Prostate gland (tissue), 2 donors: ENCODE results near the gene INHBE. TPM values are rescaled to one million over a fixed set of nuclear protein-coding genes. Genes with fewer than 3 reads are reported as not detected.

Experiments used
- DNase-seq: peaks from one replicate; pipeline ENCODE4 v3.0.0-alpha.2; 2019; ENCODE audit warnings: low spot score
- H3K27ac ChIP-seq, 2 donors: fragments of 200-600 bp; sonication (generic); 2 replicates each; pipeline ENCODE4 v1.5.1; 2017 to 2019
- H3K27me3 ChIP-seq: fragments of 200-600 bp; sonication (generic); replicated peaks from 2 replicates; pipeline ENCODE4 v1.5.1; 2019; ENCODE audit not compliant: insufficient read depth
- H3K36me3 ChIP-seq, 2 donors: fragments of 200-600 bp; sonication (generic); 1 replicate in 1 of 2; 2 replicates in 1 of 2; pipeline versions ENCODE4 v1.5.1 to v1.8.1; 2017 to 2019
- H3K4me1 ChIP-seq: fragments of 200-600 bp; sonication (generic); replicated peaks from 2 replicates; pipeline ENCODE4 v1.5.1; 2019
- H3K4me3 ChIP-seq, 2 donors: fragments of 200-600 bp; sonication (generic); 2 replicates each; pipeline ENCODE4 v1.5.1; 2017 to 2019
- H3K9me3 ChIP-seq: fragments of 200-600 bp; sonication (generic); 2 replicates; pipeline ENCODE4 v1.5.1; 2017
- POLR2A ChIP-seq: fragments of 450-650 bp; IDR thresholded peaks from one replicate; pipeline ENCODE4 v1.6.1; 2016; ENCODE audit warnings: antibody characterized with exemption, mild to moderate bottlenecking
- POLR2AphosphoS5 ChIP-seq: sonication (generic); formaldehyde crosslinking; IDR thresholded peaks from one replicate; pipeline ENCODE4 v1.6.1; 2017; ENCODE audit warnings: antibody characterized with exemption
- WGBS: methylation state at CpG from one replicate; pipeline ENCODE4 v1.1.5; 2018; 5-methylcytosine and 5-hydroxymethylcytosine counted together
- intact Hi-C: fragments of 100-400 bp; cut with DNase I; formaldehyde crosslinking; loops from one replicate; pipeline ENCODE4 v1.14.2; 2022
- total RNA-seq, 2 donors: library from RNA; depleted of rRNA; stranded (reverse); fragments of >200 nt; gene quantifications; one replicate each; pipeline ENCODE4 v1.1.0, GENCODE V29; 2016
- TF ChIP-seq, protein P1 (sequence below), 4 experiments: fragments of 200-600 bp in 2 of 4; fragments of 450-650 bp in 2 of 4; sonication (generic) in 2 of 4; IDR thresholded peaks; 1 replicate in 3 of 4; 2 replicates in 1 of 4; pipeline ENCODE4 v1.5.1; 2016 to 2019; ENCODE audit warnings: antibody characterized with exemption in 4 of 4, mild to moderate bottlenecking in 2 of 4, moderate library complexity in 2 of 4

INHBE gene
- total RNA-seq, 2 donors from 2014 or later: not detected

GRCh38 chr12:57449375-57449774, 5.7 kb upstream of the INHBE start:
- Histone ChIP-seq H3K9me3 (no peaks in the 10 kb centered on the region), H3K36me3 (no peaks in the 10 kb centered on the region), H3K27me3 (no peaks in the 10 kb centered on the region), H3K4me1 (no peaks in the 10 kb centered on the region), H3K27ac (no peak overlapping the region), H3K4me3 (no peak overlapping the region)
- intact Hi-C loops: no loop called here
- WGBS: 93% methylated on average over 7 of the region's 7 CpGs
- TF ChIP-seq POLR2A (no peak), POLR2AphosphoS5 (no peak)
- TF ChIP-seq, protein P1, sequence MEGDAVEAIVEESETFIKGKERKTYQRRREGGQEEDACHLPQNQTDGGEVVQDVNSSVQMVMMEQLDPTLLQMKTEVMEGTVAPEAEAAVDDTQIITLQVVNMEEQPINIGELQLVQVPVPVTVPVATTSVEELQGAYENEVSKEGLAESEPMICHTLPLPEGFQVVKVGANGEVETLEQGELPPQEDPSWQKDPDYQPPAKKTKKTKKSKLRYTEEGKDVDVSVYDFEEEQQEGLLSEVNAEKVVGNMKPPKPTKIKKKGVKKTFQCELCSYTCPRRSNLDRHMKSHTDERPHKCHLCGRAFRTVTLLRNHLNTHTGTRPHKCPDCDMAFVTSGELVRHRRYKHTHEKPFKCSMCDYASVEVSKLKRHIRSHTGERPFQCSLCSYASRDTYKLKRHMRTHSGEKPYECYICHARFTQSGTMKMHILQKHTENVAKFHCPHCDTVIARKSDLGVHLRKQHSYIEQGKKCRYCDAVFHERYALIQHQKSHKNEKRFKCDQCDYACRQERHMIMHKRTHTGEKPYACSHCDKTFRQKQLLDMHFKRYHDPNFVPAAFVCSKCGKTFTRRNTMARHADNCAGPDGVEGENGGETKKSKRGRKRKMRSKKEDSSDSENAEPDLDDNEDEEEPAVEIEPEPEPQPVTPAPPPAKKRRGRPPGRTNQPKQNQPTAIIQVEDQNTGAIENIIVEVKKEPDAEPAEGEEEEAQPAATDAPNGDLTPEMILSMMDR (IDR thresholded peaks at IDR 0.05): no peak
- no peak for DNase-seq

- Histone ChIP-seq H3K36me3 (no peaks in the 10 kb centered on the region), H3K27me3 (no peaks in the 10 kb centered on the region), H3K27ac (no peak overlapping the region), H3K9me3 (no peaks in the 10 kb centered on the region), H3K4me1 (no peaks in the 10 kb centered on the region), H3K4me3 (no peak overlapping the region)
- WGBS: 94% methylated on average over 3 of the region's 3 CpGs
- intact Hi-C loops: loop anchor here (5.0 kb wide), 2 partner anchors 143 to 188 kb away; no protein-coding TSS in a partner anchor
- no peak for DNase-seq
- TF ChIP-seq POLR2A (no peak), POLR2AphosphoS5 (no peak)
- TF ChIP-seq, protein P1 (IDR thresholded peaks at IDR 0.05): no peak
These were observed 5.0 kb upstream of the INHBE start for GRCh38 chr12:57450057-57450456.

DNA sequence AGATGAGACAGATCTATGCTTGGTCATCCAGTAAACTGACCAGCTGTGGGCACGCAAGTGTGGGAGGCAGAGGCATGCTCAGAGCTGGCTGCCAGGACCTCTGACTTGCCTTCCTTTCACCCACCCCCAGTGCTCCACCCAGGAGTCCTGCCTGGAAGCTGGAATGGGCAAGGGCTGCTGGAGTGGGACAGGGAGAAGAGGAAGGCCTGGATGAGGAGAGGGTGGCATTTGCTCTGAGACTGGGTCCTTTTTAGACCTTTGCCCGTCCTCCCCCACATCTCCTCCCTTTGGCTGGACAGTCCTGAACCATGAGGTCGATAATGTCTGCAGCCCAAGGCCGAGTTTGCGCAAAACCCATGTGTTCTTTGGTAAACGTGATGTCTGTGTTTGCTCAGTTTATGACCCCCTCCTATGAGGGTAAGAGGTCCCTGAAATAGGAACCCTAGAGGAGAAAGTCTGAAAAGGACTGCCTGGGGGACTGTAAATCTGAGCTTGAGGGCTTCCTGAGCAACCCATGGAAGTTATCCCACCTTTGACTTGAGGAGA, 3.8 kb upstream of the INHBE start:
- H3K9me3 ChIP-seq: no peaks in the 10 kb centered on the region
- 71% methylated on average over 6 of the region's 6 CpGs for WGBS
- no peak overlapping the region for H3K27ac ChIP-seq
- no peaks in the 10 kb centered on the region for H3K36me3 ChIP-seq
- no peaks in the 10 kb centered on the region for H3K4me1 ChIP-seq
- no peak overlapping the region for H3K4me3 ChIP-seq
- TF ChIP-seq, protein P1 (IDR thresholded peaks at IDR 0.05): no peak
- TF ChIP-seq POLR2A: no peak
- no peak for TF ChIP-seq POLR2AphosphoS5
- DNase-seq: no peak
- intact Hi-C loops: loop anchor here (5.0 kb wide), 2 partner anchors 144 to 189 kb away; no protein-coding TSS in a partner anchor
- H3K27me3 ChIP-seq: no peaks in the 10 kb centered on the region

- TF ChIP-seq POLR2A (no peak), POLR2AphosphoS5 (no peak)
- TF ChIP-seq, protein P1 (IDR thresholded peaks at IDR 0.05): no peak
- no peak overlapping the region for H3K27ac ChIP-seq
- WGBS: 22% methylated on average over 9 of the region's 9 CpGs
- H3K27me3 ChIP-seq: no peaks in the 10 kb centered on the region
- no peak for DNase-seq
- H3K36me3 ChIP-seq: no peaks in the 10 kb centered on the region
- H3K9me3 ChIP-seq: no peaks in the 10 kb centered on the region
- no peak overlapping the region for H3K4me3 ChIP-seq
- intact Hi-C loops: loop anchor here (5.0 kb wide), 2 partner anchors 145 to 190 kb away; no protein-coding TSS in a partner anchor
- no peaks in the 10 kb centered on the region for H3K4me1 ChIP-seq
These were observed 2.7 kb upstream of the INHBE start for GRCh38 chr12:57452181-57452936.
